ENCODE results near the gene HIPK2.
"Not testable (repeated sequence)": the region's sequence is repeated elsewhere in the genome, so short reads cannot be mapped to it uniquely, and the experiment has no call there.

HIPK2 gene

DNA sequence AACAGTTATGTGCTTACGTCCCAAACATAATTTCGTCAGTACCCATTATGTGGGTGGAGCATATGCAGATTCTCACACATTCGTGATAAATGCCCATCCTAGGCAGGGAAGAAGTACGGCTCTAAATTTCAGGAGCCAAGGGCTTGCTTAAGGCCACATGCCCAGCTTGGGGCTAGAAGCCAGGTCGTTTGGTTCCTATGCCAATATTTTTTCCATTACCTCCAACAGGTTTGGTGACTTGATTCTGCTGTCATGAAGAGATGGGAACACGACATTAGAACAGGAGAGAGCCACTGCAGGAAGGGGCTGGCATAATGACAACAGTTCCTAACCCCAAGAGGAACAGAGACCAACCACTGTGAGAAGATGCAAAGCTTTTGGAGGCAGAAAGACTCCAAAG is 85.1 kb downstream of the HIPK2 start:
- FAIRE-seq: no peak

DNA sequence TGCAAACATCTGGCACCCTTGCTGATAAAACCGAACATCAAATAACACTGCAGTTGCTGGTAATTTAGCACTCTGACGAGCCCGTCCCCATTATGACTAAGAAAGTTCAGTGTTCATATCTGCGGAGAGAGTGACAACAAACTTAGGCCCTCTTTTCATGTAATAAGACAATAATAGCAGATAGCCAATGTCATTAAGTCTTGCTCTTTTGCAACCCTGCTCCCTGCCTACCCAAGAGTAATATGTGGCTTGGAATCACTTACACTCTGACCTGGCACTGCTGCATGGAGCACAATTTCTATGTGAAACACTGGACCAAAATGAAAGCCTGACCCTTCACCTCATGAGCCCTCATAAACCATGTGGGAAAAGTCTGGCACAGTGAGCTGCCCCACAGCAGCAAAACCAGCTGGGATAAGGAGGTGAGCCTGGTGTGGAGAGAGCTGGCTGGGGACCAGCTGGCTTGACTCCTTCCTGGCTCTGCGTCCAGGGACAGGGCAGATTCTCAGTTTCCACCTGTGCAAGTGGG is 86.5 kb downstream of the HIPK2 start:
- FAIRE-seq: no peak

DNA sequence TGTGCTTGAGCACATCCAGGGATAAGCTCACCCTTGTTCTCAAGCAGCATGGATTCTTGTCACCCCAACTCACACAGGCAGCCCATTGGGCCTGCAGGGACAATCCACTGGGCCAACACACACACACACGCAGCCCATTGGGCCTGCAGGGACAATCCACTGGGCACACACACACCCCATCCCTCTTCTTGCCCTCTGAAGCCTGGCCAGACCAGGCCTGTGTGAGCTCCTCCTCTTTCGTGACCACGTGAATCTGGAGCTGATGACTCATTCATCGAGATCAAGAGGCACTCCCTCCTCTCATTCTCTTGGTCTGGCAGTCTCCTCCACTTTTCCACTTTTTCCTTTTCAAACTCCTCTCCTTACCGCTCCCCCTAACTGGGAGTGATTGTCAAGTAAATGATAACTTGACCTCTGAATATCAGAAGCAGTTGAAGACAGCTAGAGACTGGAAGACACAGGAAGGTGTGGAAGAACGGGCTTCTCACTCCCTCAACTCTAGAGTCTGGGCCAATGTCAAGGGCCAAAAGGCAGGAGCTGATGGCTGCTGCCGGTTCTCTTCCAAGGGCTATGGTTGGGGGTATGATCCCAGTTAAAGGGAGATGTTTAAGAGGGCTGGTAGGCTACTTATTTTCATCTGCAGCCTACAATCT is 89.7 kb downstream of the HIPK2 start:
- no peak for FAIRE-seq

DNA sequence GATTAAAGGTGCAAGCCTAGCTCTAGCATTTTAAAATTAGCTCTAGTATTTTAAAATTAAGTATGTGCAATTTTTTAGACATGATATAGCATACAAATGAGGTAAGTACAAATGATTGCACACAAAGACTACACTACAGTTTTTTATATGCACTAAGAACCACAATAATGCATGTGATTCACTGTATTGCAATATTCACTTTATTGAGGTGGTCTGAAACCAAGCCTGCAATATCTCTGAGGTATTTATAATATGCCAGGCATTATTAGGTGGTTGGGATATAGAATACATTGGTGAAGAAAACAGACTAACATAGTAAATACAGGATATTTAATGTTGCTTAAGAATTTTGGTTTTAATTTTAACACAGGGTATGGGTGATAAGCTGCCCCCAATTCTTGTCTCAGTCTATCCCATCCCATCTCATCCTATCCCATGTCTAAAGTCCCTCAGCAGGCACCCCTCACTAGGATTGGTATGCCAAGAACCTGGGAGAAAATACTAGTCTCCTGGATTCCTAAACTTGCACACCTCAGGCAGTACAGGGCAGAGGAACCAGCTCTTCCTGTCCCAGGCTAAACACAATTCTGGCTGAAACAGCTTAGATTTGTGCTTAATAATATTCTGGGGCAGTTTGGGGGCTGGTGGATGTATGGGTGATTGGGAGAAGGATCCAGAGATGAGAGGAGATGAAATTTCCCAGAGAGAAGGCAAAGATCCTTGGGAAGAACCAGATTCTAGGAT is 90.4 kb downstream of the HIPK2 start:
- FAIRE-seq: no peak

DNA sequence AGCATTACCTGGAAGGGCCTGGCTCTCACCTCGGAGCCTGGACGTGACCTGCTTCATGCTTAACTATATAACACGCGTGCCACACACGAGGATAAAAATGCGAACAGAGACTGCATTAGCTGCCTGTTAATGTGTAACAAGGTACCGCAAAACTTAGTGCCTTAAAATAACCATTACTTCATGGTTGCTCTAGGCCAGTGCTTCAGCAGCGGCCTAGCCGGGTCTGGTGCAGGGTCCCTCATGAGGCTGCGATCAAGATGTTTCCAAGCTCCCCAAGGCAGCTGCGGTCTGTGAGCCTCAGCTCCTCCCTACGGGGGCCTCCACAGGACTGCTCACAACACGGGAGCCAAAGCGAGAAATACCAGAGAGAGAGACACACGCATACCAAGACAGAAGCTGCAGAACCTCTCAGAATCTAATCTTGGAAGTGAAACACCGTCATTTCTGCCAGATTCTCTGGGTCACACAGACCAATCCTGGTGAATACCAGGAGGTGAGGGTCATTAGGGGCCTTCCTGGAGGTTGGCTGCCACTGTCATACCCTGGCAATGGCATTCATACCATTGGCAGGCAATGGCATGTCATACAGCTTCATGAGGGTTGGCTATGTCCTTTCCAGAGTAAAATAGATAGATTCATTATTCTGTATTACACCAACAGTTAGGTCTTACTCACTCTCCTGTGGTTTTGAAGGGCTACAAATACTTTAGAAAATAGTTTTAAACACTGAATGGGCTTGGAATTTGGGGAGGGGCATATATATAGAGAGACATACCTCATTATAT is 94.5 kb downstream of the HIPK2 start:
- no peak for FAIRE-seq

DNA sequence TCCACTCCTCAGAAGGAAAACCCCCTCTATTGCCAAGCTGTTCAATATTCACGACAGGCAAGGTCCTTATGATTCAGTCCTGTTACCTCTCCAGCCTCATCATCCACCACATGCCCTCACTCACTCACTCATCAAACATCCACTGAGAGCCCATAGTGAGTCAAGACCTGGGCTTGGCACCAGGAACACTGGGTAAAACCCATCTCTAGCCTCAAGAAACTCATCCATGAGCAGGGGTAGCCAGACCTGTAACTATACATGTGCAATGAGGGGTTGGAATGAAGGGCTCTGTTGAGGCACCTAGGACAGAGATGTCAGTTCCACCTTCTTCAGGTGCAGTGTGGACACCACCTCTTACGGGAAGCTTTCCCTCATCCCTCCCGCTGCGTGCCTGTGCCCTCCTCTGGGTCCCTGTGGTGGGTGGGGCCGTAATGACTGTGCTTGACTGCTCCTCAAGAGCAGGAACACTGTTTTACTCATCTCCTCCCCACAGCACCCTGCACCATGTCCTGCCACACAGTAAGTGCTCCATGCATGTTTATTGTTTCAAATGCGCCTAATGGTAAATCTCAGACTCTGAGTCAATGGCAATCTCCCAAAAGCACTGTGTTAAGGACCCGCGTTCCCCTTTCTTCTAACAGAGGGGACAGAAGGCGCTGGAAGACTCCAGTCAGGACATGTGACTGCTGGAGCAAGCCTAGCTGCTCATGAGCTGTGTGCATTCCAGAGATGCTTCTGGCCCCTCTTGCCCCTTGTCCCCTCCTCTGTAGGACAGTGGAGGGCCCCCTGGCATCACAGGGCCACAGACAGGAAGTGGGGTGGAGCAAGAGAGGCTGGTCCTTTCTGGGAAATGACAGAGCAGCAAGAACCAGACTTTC is 95.4 kb downstream of the HIPK2 start:
- FAIRE-seq: no peak

DNA sequence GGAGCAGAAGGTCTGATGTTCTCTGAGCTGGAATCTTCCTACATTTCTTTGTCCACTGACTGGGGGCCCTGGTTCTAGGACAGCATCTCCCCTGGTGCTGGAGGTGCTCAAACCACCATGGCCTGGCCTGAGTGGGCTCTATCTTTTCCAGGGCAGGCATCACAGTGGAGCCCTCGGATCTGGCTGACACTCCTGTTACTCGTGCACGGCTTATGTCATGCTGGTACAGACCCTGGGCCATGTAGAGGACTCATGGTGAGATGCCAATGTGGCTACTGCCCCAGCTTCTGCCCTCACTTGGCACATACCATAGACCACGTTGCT is 96.0 kb downstream of the HIPK2 start:
- FAIRE-seq: no peak

DNA sequence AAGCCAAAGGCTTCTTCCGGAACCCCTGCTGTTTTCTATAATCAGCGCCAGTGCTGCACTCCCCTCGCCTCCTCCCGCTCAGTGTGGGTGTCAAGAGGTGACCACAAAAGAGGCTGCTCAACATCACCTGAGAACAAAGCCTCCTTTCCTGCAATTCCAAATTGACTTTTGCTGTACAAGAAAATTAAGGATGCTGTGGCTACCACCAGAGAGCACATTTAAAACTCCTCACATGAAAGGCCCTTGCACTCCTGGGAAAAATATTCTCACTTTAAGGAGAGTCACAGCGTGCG is 96.4 kb downstream of the HIPK2 start:
- FAIRE-seq: no peak

DNA sequence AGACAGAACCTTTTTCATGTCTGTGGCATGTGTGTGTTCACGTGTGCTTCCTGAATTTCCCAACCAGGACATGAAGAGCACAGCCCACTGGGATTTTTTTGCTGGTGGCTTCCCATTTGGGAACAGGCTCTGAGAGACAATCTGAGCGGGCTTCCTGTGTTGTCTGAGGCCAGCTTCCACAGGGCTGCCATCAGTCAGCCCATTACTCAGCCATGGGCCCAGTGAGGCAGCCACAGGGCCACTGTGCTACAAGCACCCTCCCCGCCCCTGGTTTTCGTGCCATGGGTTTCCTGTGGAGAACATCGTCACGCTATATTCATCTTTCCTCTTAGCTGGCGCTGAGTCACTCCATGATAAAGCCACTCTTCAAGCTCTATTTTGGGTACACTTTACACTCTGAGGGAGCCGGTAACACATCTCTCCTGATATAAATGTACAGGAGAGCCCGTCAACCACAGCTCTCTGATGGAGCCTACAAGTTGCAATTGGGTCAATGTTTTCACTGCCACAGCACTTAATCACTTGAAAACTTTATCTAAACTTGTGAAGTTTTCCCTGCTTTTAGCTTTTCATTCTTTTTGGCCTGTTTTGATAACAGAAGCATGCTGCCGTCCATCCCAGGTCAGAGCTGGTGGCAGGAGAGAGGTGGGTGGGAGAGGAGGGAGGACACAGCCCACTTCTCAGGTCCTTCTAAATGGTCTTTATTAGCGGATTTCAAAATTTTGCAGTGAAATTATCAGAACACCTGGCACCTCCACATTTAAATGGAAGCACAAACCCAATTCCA is 96.9 kb downstream of the HIPK2 start:
- no peak for FAIRE-seq

DNA sequence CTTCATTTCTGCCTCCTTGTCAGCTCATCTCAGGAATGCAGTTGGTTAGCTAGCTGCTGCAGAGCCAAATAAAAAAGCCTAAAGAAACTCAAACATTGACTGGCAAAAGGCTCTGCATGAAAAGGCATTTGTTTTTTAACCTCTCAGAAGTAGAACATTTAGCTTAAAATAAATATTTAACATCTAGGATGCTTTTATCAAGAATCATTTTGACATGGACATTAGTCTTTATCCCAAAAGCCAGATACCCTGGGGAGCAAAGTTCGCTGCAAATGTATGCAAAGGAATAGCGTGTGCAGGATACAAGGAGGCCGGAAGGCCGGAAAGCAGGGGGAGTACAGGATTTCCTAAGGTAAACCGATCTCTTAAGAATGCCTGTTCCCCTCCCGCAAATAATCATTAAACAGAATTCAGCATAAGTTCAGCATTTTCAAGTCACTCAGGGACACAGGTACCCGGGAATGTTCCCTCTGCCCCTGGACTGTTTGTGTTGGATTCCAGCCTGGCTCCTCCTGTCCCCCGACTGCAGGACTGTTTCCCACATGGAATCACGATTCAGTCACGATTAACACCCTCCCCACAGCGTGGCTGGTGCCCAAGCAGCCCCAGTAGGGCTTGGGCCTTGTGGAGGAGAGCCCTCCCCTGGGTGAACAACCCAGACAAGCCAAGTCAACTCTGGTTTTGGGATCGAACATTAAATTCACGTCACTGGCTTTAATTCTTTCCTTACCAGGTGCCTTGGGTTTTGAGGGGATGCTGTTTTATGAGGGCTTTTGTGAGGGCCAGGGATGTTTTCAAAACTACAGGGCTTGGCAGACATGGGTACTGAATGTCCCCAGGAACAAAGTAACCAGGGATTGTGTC is 97.8 kb downstream of the HIPK2 start:
- FAIRE-seq: peak; percentile 98

DNA sequence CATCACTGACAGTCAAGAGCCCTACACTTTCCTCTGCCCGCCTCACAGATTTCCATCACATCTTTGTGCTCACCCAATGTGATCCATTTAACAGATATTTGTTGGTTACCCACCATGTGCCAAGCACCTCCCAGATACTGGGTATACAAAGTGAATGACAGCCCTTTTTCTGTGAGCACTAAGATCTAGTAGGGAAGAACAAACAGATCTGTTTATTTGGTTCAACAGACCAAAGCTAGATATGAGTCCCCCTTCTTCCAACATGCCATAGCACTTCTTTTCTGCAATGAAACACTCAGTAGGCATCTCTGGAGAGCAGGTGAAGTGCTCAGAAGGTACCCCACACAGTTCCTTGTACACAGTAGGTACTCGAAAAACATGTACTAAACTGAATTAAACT is 101.4 kb downstream of the HIPK2 start:
- FAIRE-seq: no peak

DNA sequence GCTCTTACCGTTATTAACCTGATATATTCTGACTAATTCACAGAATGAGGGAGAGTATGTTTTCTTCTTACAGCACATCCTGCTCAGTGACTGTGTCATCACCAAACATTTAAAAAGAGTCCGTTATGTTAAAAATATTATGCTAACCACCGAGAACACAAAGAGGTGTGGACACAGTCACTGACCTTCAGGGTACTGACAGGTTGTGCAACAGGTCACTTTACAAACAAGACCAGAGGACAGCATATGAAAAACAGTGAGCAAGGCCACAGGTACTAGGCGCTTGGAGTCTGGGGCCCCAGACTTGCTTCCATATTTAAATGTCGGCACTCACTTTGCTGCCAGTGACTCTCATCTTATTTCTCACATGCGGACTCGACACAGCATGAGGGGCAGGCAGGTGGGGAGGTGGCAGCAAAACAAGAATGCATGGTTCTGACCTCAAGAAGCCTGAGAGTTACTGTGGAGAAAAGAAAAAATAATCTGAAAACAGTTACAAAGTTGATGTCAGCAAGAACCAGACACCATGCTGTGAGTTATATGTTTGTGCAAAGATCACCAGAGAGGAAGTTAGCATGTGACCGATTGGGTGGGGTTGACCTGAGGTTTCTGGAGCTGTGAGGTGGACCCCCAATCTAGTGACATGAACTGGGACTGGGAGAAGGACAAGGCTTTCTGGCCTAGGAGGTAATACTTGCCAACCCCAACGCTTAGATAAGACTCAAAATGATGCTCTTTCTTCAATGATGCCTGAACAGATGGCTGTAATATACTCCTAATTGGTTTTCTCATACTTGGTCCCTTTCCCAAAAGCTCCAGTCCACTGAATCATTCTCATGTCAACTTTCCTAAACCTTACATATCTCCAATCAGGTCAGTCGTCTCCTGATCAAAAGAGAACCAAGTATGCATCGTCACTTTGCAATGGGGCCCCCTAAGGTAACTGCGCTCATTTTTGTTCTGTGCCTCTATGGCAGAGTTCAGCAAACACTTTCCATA is 102.4 kb downstream of the HIPK2 start:
- no peak for FAIRE-seq

DNA sequence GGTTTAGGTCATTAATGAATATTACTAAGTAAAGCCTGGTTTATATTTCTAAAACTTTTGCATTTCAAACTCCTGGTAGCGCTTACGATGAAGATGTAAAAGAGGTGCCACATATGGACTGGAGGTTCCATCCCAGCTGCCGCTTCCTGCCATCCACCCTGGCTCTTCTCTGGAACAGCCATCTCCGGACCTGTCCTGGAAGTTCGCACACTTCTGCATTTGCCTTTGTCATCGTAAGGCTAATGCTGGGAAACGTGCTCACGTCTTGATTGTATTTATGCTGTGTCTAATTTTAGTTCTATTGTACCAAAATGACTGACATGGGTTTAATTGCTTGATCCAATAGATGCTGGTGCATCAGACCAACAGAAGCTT is 103.1 kb downstream of the HIPK2 start:
- no peak for FAIRE-seq

DNA sequence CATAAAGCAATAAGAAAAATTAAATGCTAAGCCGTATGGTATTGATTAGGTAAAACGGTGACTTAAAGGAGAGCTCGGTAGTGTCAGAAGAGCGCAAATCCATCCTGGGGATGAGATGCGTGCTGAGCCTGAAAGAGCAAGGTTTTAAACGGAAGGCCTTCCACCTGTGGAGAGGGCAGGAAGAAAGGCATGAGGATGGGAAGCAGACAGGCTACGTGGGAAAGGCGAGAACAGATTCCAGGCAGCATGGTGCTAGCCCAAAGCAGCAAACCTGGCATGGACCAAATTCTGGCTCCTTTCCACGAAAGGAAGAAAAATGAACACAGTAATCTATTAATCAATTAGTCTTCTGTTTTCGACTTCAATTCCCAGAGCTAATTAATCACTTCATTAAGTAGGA is 103.5 kb downstream of the HIPK2 start:
- no peak for FAIRE-seq

DNA sequence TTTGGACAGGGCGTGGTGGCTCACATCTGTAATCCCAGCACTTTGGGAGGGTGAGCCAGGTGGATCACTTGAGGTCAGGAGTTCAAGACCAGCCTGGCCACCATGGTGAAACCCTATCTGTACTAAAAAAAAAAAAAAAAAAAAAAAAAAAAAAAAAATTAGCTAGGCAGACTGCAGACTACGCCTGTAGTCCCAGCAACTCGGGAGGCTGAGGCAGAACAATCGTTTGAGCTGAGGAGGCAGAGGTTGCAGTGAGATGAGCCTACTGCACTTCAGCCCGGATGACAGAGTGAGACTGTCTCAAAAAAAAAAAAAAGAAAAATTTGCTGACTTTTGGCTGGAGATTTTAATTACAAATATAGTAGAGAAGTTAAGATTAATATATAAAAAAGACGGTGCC is 104.0 kb downstream of the HIPK2 start:
- FAIRE-seq: no peak

DNA sequence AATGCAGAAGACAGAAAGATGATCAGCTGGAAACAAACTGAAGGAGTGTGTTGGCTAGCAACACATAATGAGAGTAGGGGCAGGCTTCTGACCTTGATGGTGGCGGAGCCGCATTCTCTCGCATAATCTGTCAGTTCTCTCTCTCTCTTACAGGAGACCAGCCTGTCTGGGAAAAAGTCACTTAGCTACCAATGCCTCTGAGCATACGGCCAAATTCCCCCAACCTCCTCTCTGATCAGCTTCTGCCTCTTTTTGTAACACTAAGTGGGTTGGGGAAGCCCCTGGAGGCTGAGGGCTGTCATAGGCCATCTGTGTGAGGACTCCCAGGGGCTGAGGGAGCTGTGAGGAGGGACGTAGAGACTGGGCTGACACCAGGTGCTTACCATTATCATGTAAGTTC is 104.6 kb downstream of the HIPK2 start:
- FAIRE-seq: no peak

DNA sequence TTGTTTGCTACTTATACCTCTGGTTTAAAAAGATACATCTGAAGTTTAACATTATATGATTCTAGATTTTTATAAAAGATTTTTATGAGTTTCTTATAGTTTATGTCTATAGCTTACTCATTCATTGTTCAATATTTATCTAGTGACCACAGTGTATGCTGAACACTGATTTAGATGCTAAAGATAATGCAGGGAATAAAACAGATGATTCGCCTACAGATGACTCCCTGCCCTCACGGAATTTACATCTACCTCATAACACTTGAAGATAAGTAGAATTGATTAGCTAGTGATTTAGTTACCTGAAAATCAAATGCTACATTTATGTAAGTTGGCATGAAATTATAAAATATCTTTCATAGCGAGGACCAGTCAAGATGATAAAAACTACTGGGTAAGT is 105.8 kb downstream of the HIPK2 start:
- FAIRE-seq: peak; percentile 6

DNA sequence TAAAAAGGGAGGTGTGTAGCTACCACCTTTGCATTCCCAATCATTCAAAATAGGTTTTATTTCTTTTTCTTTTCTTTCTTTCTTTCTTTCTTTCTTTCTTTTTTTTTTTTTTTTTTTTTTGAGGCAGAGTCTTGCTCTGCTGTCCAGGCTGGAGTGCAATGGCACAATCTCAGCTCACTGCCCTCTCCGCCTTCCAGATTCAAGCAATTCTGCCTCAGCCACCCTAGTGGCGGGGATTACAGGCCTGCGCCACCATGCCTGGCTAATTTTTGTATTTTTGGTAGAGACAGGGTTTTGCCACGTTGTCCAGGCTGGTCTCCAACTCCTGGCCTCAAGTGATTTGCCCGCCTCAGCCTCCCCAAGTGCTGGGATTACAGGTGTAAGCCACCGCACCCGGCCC is 107.1 kb downstream of the HIPK2 start:
- FAIRE-seq: not testable (repeated sequence)

DNA sequence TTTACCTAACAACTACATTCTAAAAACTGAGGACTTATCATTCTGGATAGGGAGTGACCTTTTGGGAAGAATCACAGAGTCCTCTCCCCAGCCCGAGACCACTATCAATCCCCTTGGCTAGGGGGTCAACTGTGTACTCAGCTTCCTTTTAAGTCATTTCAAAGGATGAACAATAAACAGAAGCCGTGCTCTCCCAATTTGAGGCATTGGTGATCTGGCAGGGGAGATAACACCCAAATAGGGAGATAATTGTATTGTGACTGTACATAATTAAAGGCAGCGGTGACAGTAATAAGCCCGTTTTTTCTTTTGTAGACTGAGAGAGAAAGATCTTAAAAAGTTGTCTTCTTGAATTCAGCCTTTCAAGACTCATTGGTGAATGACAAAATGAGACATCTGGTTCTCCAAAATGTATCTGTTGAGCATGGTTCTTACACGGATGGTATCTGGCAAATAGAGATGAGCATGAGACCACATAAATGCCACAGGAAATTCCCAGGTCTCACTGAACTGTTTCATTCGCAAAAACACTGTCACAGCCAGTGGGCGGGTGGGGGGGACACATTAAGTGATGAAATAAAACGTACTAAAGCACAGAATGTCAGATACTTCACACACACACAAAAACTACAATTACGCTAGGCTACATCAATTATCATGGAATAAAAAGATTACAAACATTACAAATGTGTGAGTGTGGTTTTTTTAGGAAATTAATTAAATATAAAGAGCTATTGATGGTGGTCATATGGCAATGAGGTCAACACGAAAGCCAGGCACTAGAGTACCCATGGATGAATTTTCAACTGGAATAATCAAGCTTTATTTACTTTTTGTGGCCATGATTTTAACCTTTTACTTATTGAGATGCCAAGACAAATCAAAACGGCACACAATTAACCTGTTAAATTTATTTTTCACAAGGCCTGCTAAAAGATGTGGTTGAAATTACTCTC is 108.4 kb downstream of the HIPK2 start:
- FAIRE-seq: no peak

Data from A204.1 (cell line).